ENCODE data around the gene SEC14L2.
A peak's percentile ranks its signal among the peaks of the same experiment; 100 is the strongest.
"Not testable (repeated sequence)": the region's sequence is repeated elsewhere in the genome, so short reads cannot be mapped to it uniquely, and the experiment has no call there.

The SEC14L2 gene

GRCh38 chr22:30435674-30436126 lies 38.9 kb downstream of the SEC14L2 start:
- DNase-seq = peak; percentile 73 to 85 (median 79)
- Histone ChIP-seq H3K36me3 (ENCODE audit: control insufficient read depth, insufficient read depth, low read length) (no peaks in the 10 kb centered on the region), H3K4me1 (ENCODE audit: control insufficient read depth, insufficient read depth, low read length, poor library complexity, severe bottlenecking) (peaks cover 14% of the 10 kb centered on the region), H3K27me3 (replicated peaks; ENCODE audit: control insufficient read depth, insufficient read depth, low read length, poor library complexity, severe bottlenecking) (peaks cover 12% of the 10 kb centered on the region), H3K4me3 (ENCODE audit: insufficient read depth, low read depth, low read length, poor library complexity, severe bottlenecking) (peak overlapping the region; percentile 22), H3K27ac (ENCODE audit: insufficient read depth, low read length, poor library complexity, severe bottlenecking) (peak overlapping the region; percentile 86), H3K9me3 (ENCODE audit: control insufficient read depth, low read length) (no peaks in the 10 kb centered on the region)

GRCh38 chr22:30436196-30436595 lies 39.4 kb downstream of the SEC14L2 start:
- peaks cover 12% of the 10 kb centered on the region for H3K27me3 ChIP-seq (replicated peaks; ENCODE audit: control insufficient read depth, insufficient read depth, low read length, poor library complexity, severe bottlenecking)
- peak overlapping the region; percentile 86 for H3K27ac ChIP-seq (ENCODE audit: insufficient read depth, low read length, poor library complexity, severe bottlenecking)
- H3K36me3 ChIP-seq (ENCODE audit: control insufficient read depth, insufficient read depth, low read length) = no peaks in the 10 kb centered on the region
- H3K4me1 ChIP-seq (ENCODE audit: control insufficient read depth, insufficient read depth, low read length, poor library complexity, severe bottlenecking) = peaks cover 14% of the 10 kb centered on the region
- no peaks in the 10 kb centered on the region for H3K9me3 ChIP-seq (ENCODE audit: control insufficient read depth, low read length)
- peak overlapping the region; percentile 22 for H3K4me3 ChIP-seq (ENCODE audit: insufficient read depth, low read depth, low read length, poor library complexity, severe bottlenecking)
- DNase-seq = no peak

GRCh38 chr22:30438559-30438958 lies 41.7 kb downstream of the SEC14L2 start:
- Histone ChIP-seq H3K27me3 (replicated peaks; ENCODE audit: control insufficient read depth, insufficient read depth, low read length, poor library complexity, severe bottlenecking) (peaks cover 12% of the 10 kb centered on the region), H3K36me3 (ENCODE audit: control insufficient read depth, insufficient read depth, low read length) (no peaks in the 10 kb centered on the region), H3K27ac (ENCODE audit: insufficient read depth, low read length, poor library complexity, severe bottlenecking) (no peak overlapping the region), H3K4me3 (ENCODE audit: insufficient read depth, low read depth, low read length, poor library complexity, severe bottlenecking) (no peak overlapping the region), H3K4me1 (ENCODE audit: control insufficient read depth, insufficient read depth, low read length, poor library complexity, severe bottlenecking) (peaks cover 14% of the 10 kb centered on the region), H3K9me3 (ENCODE audit: control insufficient read depth, low read length) (no peaks in the 10 kb centered on the region)
- DNase-seq = no peak

- no peak overlapping the region for H3K27ac ChIP-seq (ENCODE audit: insufficient read depth, low read length, poor library complexity, severe bottlenecking)
- H3K27me3 ChIP-seq (replicated peaks; ENCODE audit: control insufficient read depth, insufficient read depth, low read length, poor library complexity, severe bottlenecking) = peaks cover 12% of the 10 kb centered on the region
- H3K9me3 ChIP-seq (ENCODE audit: control insufficient read depth, low read length) = no peaks in the 10 kb centered on the region
- H3K4me3 ChIP-seq (ENCODE audit: insufficient read depth, low read depth, low read length, poor library complexity, severe bottlenecking) = no peak overlapping the region
- H3K36me3 ChIP-seq (ENCODE audit: control insufficient read depth, insufficient read depth, low read length) = no peaks in the 10 kb centered on the region
- peaks cover 14% of the 10 kb centered on the region for H3K4me1 ChIP-seq (ENCODE audit: control insufficient read depth, insufficient read depth, low read length, poor library complexity, severe bottlenecking)
- no peak for DNase-seq
Measured at GRCh38 chr22:30439226-30439625, 42.4 kb downstream of the SEC14L2 start.

- no peak overlapping the region for H3K4me3 ChIP-seq (ENCODE audit: insufficient read depth, low read depth, low read length, poor library complexity, severe bottlenecking)
- peaks cover 12% of the 10 kb centered on the region for H3K27me3 ChIP-seq (replicated peaks; ENCODE audit: control insufficient read depth, insufficient read depth, low read length, poor library complexity, severe bottlenecking)
- no peak for DNase-seq
- H3K27ac ChIP-seq (ENCODE audit: insufficient read depth, low read length, poor library complexity, severe bottlenecking) = no peak overlapping the region
- H3K36me3 ChIP-seq (ENCODE audit: control insufficient read depth, insufficient read depth, low read length) = no peaks in the 10 kb centered on the region
- H3K4me1 ChIP-seq (ENCODE audit: control insufficient read depth, insufficient read depth, low read length, poor library complexity, severe bottlenecking) = peaks cover 13% of the 10 kb centered on the region
- no peaks in the 10 kb centered on the region for H3K9me3 ChIP-seq (ENCODE audit: control insufficient read depth, low read length)
Measured at GRCh38 chr22:30439836-30440235, 43.0 kb downstream of the SEC14L2 start.

GRCh38 chr22:30441088-30441487 lies 44.3 kb downstream of the SEC14L2 start:
- Histone ChIP-seq H3K36me3 (ENCODE audit: control insufficient read depth, insufficient read depth, low read length) (no peaks in the 10 kb centered on the region), H3K27ac (ENCODE audit: insufficient read depth, low read length, poor library complexity, severe bottlenecking) (no peak overlapping the region), H3K9me3 (ENCODE audit: control insufficient read depth, low read length) (no peaks in the 10 kb centered on the region), H3K27me3 (replicated peaks; ENCODE audit: control insufficient read depth, insufficient read depth, low read length, poor library complexity, severe bottlenecking) (peaks cover 12% of the 10 kb centered on the region), H3K4me1 (ENCODE audit: control insufficient read depth, insufficient read depth, low read length, poor library complexity, severe bottlenecking) (peaks cover 4% of the 10 kb centered on the region), H3K4me3 (ENCODE audit: insufficient read depth, low read depth, low read length, poor library complexity, severe bottlenecking) (no peak overlapping the region)
- no peak for DNase-seq

DNA sequence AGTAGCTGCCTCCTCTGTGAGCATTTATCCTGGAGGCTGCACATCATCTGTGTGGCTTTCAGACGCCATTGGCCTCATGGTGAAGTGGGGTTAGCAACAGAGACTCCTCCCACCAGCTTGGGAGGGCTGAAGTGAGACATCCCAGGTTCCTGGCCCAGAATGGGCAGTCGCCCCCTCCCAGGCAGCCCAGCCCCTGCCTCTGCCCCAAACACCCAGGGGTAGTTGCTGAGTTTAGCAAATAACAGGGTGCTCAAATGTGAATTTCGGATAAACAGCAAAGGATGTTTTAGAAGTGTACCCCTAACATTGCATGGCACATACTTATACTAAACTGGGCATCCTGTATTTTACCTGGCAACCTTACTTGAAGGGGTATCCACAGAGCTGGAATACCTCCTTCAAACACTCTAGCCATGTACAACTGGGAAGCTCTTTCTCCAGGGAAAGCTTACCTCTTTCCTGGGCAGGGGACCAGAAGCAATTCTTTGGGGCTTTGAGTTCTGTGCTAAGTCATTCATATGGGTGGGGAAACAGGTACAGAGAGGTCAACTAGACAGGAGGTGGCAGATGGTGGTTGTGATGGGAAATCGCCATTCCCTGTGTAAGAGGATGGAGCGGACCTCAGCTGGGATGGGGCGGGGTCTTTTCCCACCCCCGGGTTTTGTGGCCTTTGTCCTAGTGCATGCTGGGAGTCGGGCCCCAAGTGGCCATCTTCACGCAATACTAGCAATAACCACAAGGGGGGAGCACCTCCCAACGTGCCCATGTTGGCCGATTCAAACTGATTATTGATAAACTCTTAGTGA lies 48.0 kb downstream of the SEC14L2 start:
- Histone ChIP-seq H3K4me1 (ENCODE audit: control insufficient read depth, insufficient read depth, low read length, poor library complexity, severe bottlenecking) (no peaks in the 10 kb centered on the region), H3K27ac (ENCODE audit: insufficient read depth, low read length, poor library complexity, severe bottlenecking) (no peak overlapping the region), H3K4me3 (ENCODE audit: insufficient read depth, low read depth, low read length, poor library complexity, severe bottlenecking) (no peak overlapping the region), H3K36me3 (ENCODE audit: control insufficient read depth, insufficient read depth, low read length) (no peaks in the 10 kb centered on the region), H3K27me3 (replicated peaks; ENCODE audit: control insufficient read depth, insufficient read depth, low read length, poor library complexity, severe bottlenecking) (peaks cover 5% of the 10 kb centered on the region), H3K9me3 (ENCODE audit: control insufficient read depth, low read length) (no peaks in the 10 kb centered on the region)
- DNase-seq = peak in 1 of 3 donors; percentile 17

GRCh38 chr22:30445438-30446145 lies 48.8 kb downstream of the SEC14L2 start:
- DNase-seq = no peak
- Histone ChIP-seq H3K4me1 (ENCODE audit: control insufficient read depth, insufficient read depth, low read length, poor library complexity, severe bottlenecking) (no peaks in the 10 kb centered on the region), H3K27me3 (replicated peaks; ENCODE audit: control insufficient read depth, insufficient read depth, low read length, poor library complexity, severe bottlenecking) (no peaks in the 10 kb centered on the region), H3K9me3 (ENCODE audit: control insufficient read depth, low read length) (no peaks in the 10 kb centered on the region), H3K4me3 (ENCODE audit: insufficient read depth, low read depth, low read length, poor library complexity, severe bottlenecking) (no peak overlapping the region), H3K27ac (ENCODE audit: insufficient read depth, low read length, poor library complexity, severe bottlenecking) (no peak overlapping the region), H3K36me3 (ENCODE audit: control insufficient read depth, insufficient read depth, low read length) (no peaks in the 10 kb centered on the region)

- Histone ChIP-seq H3K9me3 (ENCODE audit: control insufficient read depth, low read length) (no peaks in the 10 kb centered on the region), H3K27ac (ENCODE audit: insufficient read depth, low read length, poor library complexity, severe bottlenecking) (no peak overlapping the region), H3K36me3 (ENCODE audit: control insufficient read depth, insufficient read depth, low read length) (no peaks in the 10 kb centered on the region), H3K4me1 (ENCODE audit: control insufficient read depth, insufficient read depth, low read length, poor library complexity, severe bottlenecking) (no peaks in the 10 kb centered on the region), H3K27me3 (replicated peaks; ENCODE audit: control insufficient read depth, insufficient read depth, low read length, poor library complexity, severe bottlenecking) (no peaks in the 10 kb centered on the region), H3K4me3 (ENCODE audit: insufficient read depth, low read depth, low read length, poor library complexity, severe bottlenecking) (no peak overlapping the region)
- no peak for DNase-seq
Measured at GRCh38 chr22:30447656-30448055, 50.8 kb downstream of the SEC14L2 start.

- not testable (repeated sequence) for H3K4me3 ChIP-seq (ENCODE audit: insufficient read depth, low read depth, low read length, poor library complexity, severe bottlenecking); H3K9me3 ChIP-seq (ENCODE audit: control insufficient read depth, low read length); H3K27ac ChIP-seq (ENCODE audit: insufficient read depth, low read length, poor library complexity, severe bottlenecking); DNase-seq; H3K36me3 ChIP-seq (ENCODE audit: control insufficient read depth, insufficient read depth, low read length); H3K27me3 ChIP-seq (replicated peaks; ENCODE audit: control insufficient read depth, insufficient read depth, low read length, poor library complexity, severe bottlenecking); H3K4me1 ChIP-seq (ENCODE audit: control insufficient read depth, insufficient read depth, low read length, poor library complexity, severe bottlenecking)
Measured at GRCh38 chr22:30451488-30451887, 54.7 kb downstream of the SEC14L2 start.

All from effector memory CD4-positive, alpha-beta T cell (primary cell).